GM10248 (cell line): ENCODE results near the gene RNPC3.

Experiments used
- CTCF ChIA-PET: fragments of 300-600 bp; sonication (Branson Sonifier 250); formaldehyde crosslinking; extraction: SDS; loops from one replicate; lab custom pipeline; 2021; ENCODE audit warnings: antibody characterized with exemption; lab: Yijun Ruan, JAX
- POLR2A ChIA-PET: fragments of 350-650 bp; sonication (Branson Sonifier 250); formaldehyde crosslinking; extraction: SDS; loops from one replicate; lab custom pipeline; 2020; ENCODE audit warnings: antibody characterized with exemption; lab: Yijun Ruan, JAX
- DNase-seq: peaks from one replicate; pipeline ENCODE4 v3.0.0; 2012; ENCODE audit errors: extremely low spot score
- CTCF ChIP-seq: IDR thresholded peaks from 2 replicates; pipeline ENCODE4 v1.5.1; 2012; ENCODE audit warnings: mild to moderate bottlenecking, low read depth; ENCODE audit errors: extremely low read depth, missing control alignments, control extremely low read depth

Gene RNPC3

GRCh38 chr1:103497404-103497803 is 28.1 kb upstream of the RNPC3 start:
- ChIA-PET POLR2A (no interaction called here), CTCF (interaction anchor here (0.9 kb wide), 1 partner anchor 10 kb away, joined by 3 read pairs; no protein-coding TSS in a partner anchor)
- no peak for TF ChIP-seq CTCF
- no peak for DNase-seq

- DNase-seq: no peak
- ChIA-PET POLR2A (no interaction called here), CTCF (no interaction called here)
- TF ChIP-seq CTCF: no peak
Observed at GRCh38 chr1:103509250-103509649, 16.2 kb upstream of the RNPC3 start.

GRCh38 chr1:103513711-103514110 is 11.8 kb upstream of the RNPC3 start:
- POLR2A ChIA-PET: no interaction called here
- CTCF ChIA-PET: interaction anchor here (1.0 to 3.6 kb wide), 7 partner anchors 11 to 1988 kb away, joined by 3 to 29 read pairs (median 4); partner anchors contain the start of gene RNPC3
- no peak for TF ChIP-seq CTCF
- DNase-seq: no peak

- CTCF ChIA-PET: interaction anchor here (0.6 to 3.6 kb wide), 14 partner anchors 8 to 1990 kb away, joined by 3 to 29 read pairs (median 4); partner anchors contain the start of gene RNPC3
- DNase-seq: peak; percentile 16
- TF ChIP-seq CTCF: peak; percentile 81
- POLR2A ChIA-PET: no interaction called here
Observed at GRCh38 chr1:103514920-103515503, 10.5 kb upstream of the RNPC3 start.

GRCh38 chr1:103516283-103516682 is 9.2 kb upstream of the RNPC3 start:
- ChIA-PET POLR2A (no interaction called here), CTCF (interaction anchor here (2.8 to 3.6 kb wide), 4 partner anchors 9 to 416 kb away, joined by 11 to 29 read pairs (median 20); partner anchors contain the start of gene RNPC3)
- DNase-seq: no peak
- no peak for TF ChIP-seq CTCF

GRCh38 chr1:103516693-103517092 is 8.8 kb upstream of the RNPC3 start:
- TF ChIP-seq CTCF: no peak
- ChIA-PET POLR2A (interaction anchor here (1.3 kb wide), 1 partner anchor 9 kb away, joined by 4 read pairs; no protein-coding TSS in a partner anchor), CTCF (interaction anchor here (1.3 to 3.6 kb wide), 5 partner anchors 9 to 966 kb away, joined by 3 to 29 read pairs (median 15); partner anchors contain the start of gene RNPC3)
- no peak for DNase-seq
